Fibroblast of lung (primary cell): Measurements from ENCODE around the gene PRPF6. TPM values are rescaled to one million over a fixed set of nuclear protein-coding genes. Genes with fewer than 3 reads are reported as not detected.

Source experiments
- DNase-seq, 2 donors: peaks; one replicate each; pipeline versions ENCODE4 v3.0.0 to v3.0.0-alpha.2; 2010; ENCODE audit warnings: low read depth in 2 of 2
- H2AFZ ChIP-seq: 2 replicates; pipeline ENCODE4 v1.5.1; 2012; ENCODE audit warnings: low read length, control low read depth, inconsistent platforms
- H3K27ac ChIP-seq: 2 replicates; pipeline ENCODE4 v1.5.1; 2011; ENCODE audit warnings: low read length, control low read depth; ENCODE audit not compliant: insufficient read depth
- H3K27me3 ChIP-seq: 2 replicates; pipeline ENCODE4 v1.5.1; 2011; ENCODE audit warnings: mild to moderate bottlenecking, low read length; ENCODE audit not compliant: control insufficient read depth, insufficient read depth
- H3K36me3 ChIP-seq: 2 replicates; pipeline ENCODE4 v1.5.1; 2011; ENCODE audit warnings: low read length; ENCODE audit not compliant: control insufficient read depth, insufficient read depth
- H3K4me1 ChIP-seq: 2 replicates; pipeline ENCODE4 v1.5.1; 2011; ENCODE audit warnings: low read length; ENCODE audit not compliant: control insufficient read depth, insufficient read depth; ENCODE audit errors: extremely low read depth
- H3K4me2 ChIP-seq: 2 replicates; pipeline ENCODE4 v1.5.1; 2011; ENCODE audit warnings: low read length, control low read depth; ENCODE audit not compliant: insufficient read depth; ENCODE audit errors: extremely low read depth
- H3K4me3 ChIP-seq, 4 experiments: fragments of 200-600 bp in 1 of 4; sonication (generic) in 1 of 4; replicated peaks in 1 of 4; 2 replicates each; pipeline ENCODE4 v1.5.1; 2011 to 2016; ENCODE audit warnings: low read length in 4 of 4, low read depth in 3 of 4, mild to moderate bottlenecking in 3 of 4, control low read depth in 2 of 4, inconsistent platforms in 1 of 4, mixed read lengths in 1 of 4; ENCODE audit not compliant: insufficient read depth in 1 of 4; ENCODE audit errors: control extremely low read depth in 1 of 4
- H3K79me2 ChIP-seq: 2 replicates; pipeline ENCODE4 v1.5.1; 2012; ENCODE audit warnings: mild to moderate bottlenecking, low read length, inconsistent platforms; ENCODE audit not compliant: control insufficient read depth, insufficient read depth
- H3K9ac ChIP-seq: 2 replicates; pipeline ENCODE4 v1.5.1; 2011; ENCODE audit warnings: mild to moderate bottlenecking, low read length, control low read depth; ENCODE audit not compliant: insufficient read depth
- H3K9me3 ChIP-seq: 2 replicates; pipeline ENCODE4 v1.5.1; 2012; ENCODE audit warnings: low read depth, low read length; ENCODE audit not compliant: control insufficient read depth, insufficient read depth
- H4K20me1 ChIP-seq: 2 replicates; pipeline ENCODE4 v1.5.1; 2011; ENCODE audit warnings: low read length; ENCODE audit not compliant: control insufficient read depth, insufficient read depth; ENCODE audit errors: extremely low read depth
- CTCF ChIP-seq, 2 donors: IDR thresholded peaks in 1 of 2; conservative IDR thresholded peaks in 1 of 2; 1 replicate in 1 of 2; 2 replicates in 1 of 2; pipeline ENCODE4 v1.5.1; 2011 to 2012; ENCODE audit warnings: low read length in 2 of 2, control low read depth in 1 of 2, inconsistent platforms in 1 of 2, low read depth in 1 of 2, mild to moderate bottlenecking in 1 of 2
- EZH2 ChIP-seq: IDR thresholded peaks from 2 replicates; pipeline ENCODE4 v1.5.1; 2012; ENCODE audit warnings: low read length, control low read depth, mild to moderate bottlenecking; ENCODE audit errors: missing control alignments
- polyA plus RNA-seq, 2 donors: library from polyadenylated mRNA; depleted of rRNA in 1 of 2; stranded (reverse) in 1 of 2; unstranded in 1 of 2; fragments of >200 nt; gene quantifications; 2 replicates each; pipeline ENCODE4 v1.2.1, GENCODE V29; 2011 to 2012; ENCODE audit warnings: missing spikeins in 1 of 2
- total RNA-seq: library from RNA; depleted of rRNA; stranded (reverse); fragments of >200 nt; gene quantifications from 2 replicates; pipeline ENCODE4 v1.2.1, GENCODE V29; 2014

The PRPF6 gene
- total and polyA plus RNA-seq, 2 donors (not counting 1 experiment from before 2014, with no cell fraction given): 28.2 to 52.0 TPM

GRCh38 chr20:63947638-63948456 lies 33.1 kb upstream of the PRPF6 start:
- H3K36me3 ChIP-seq: peaks cover 22% of the 10 kb centered on the region
- no peak overlapping the region for H3K4me2 ChIP-seq
- H3K4me3 ChIP-seq: no peak overlapping the region
- H2AFZ ChIP-seq: no peak overlapping the region
- TF ChIP-seq CTCF (conservative IDR thresholded peaks at IDR 0.05 in 1 of 2, IDR thresholded peaks at IDR 0.05 in 1 of 2; ENCODE audit: low read depth in 1 of 2, low read length in 2 of 2) (no peak), EZH2 (no peak)
- H4K20me1 ChIP-seq: no peaks in the 10 kb centered on the region
- H3K9me3 ChIP-seq: no peaks in the 10 kb centered on the region
- no peaks in the 10 kb centered on the region for H3K27me3 ChIP-seq
- H3K9ac ChIP-seq: no peak overlapping the region
- H3K27ac ChIP-seq: no peak overlapping the region
- H3K79me2 ChIP-seq: peaks cover 51% of the 10 kb centered on the region
- no peak for DNase-seq
- peaks cover 28% of the 10 kb centered on the region for H3K4me1 ChIP-seq

- Histone ChIP-seq H3K27ac (peak overlapping the region; percentile 44), H3K9me3 (no peaks in the 10 kb centered on the region), H3K9ac (no peak overlapping the region), H3K4me1 (peaks cover 40% of the 10 kb centered on the region), H3K4me3 (no peak overlapping the region), H2AFZ (no peak overlapping the region), H3K36me3 (peaks cover 7% of the 10 kb centered on the region), H3K27me3 (no peaks in the 10 kb centered on the region), H3K79me2 (peaks cover 67% of the 10 kb centered on the region), H4K20me1 (no peaks in the 10 kb centered on the region), H3K4me2 (no peak overlapping the region)
- no peak for DNase-seq
- TF ChIP-seq CTCF (conservative IDR thresholded peaks at IDR 0.05 in 1 of 2, IDR thresholded peaks at IDR 0.05 in 1 of 2; ENCODE audit: low read depth in 1 of 2, low read length in 2 of 2) (no peak), EZH2 (no peak)
Observed at GRCh38 chr20:63950701-63951397, 30.1 kb upstream of the PRPF6 start.

GRCh38 chr20:63951398-63952209 lies 29.3 kb upstream of the PRPF6 start:
- H3K36me3 ChIP-seq: peaks cover 7% of the 10 kb centered on the region
- no peak overlapping the region for H3K4me3 ChIP-seq
- no peaks in the 10 kb centered on the region for H4K20me1 ChIP-seq
- H3K9me3 ChIP-seq: no peaks in the 10 kb centered on the region
- no peak overlapping the region for H3K27ac ChIP-seq
- no peaks in the 10 kb centered on the region for H3K27me3 ChIP-seq
- no peak overlapping the region for H3K4me2 ChIP-seq
- H2AFZ ChIP-seq: no peak overlapping the region
- H3K79me2 ChIP-seq: peaks cover 70% of the 10 kb centered on the region
- TF ChIP-seq CTCF (conservative IDR thresholded peaks at IDR 0.05 in 1 of 2, IDR thresholded peaks at IDR 0.05 in 1 of 2; ENCODE audit: low read depth in 1 of 2, low read length in 2 of 2): no peak
- peaks cover 40% of the 10 kb centered on the region for H3K4me1 ChIP-seq
- DNase-seq: no peak
- no peak overlapping the region for H3K9ac ChIP-seq
